Right cardiac atrium (tissue), 5 donors: ENCODE data around the gene MAN1C1. TPM values are rescaled to one million over a fixed set of nuclear protein-coding genes. Genes with fewer than 3 reads are reported as not detected.
"Not testable (repeated sequence)": the region's sequence is repeated elsewhere in the genome, so short reads cannot be mapped to it uniquely, and the experiment has no call there.

ENCODE experiments used
- ATAC-seq, 2 donors: fragments of 200-7000 bp; cut with Tn5 transposase; one replicate each; pipeline versions ENCODE4 v1.8.0 to v1.9.1; 2020; ENCODE audit warnings: moderate library complexity in 2 of 2, mild to moderate bottlenecking in 1 of 2
- DNase-seq, 3 donors: peaks; one replicate each; pipeline ENCODE4 v3.0.0-alpha.2; 2020
- H3K27ac ChIP-seq: one replicate; pipeline ENCODE4 v1.5.1; 2013; ENCODE audit warnings: mild to moderate bottlenecking, low read length, control low read depth, moderate library complexity
- H3K27me3 ChIP-seq: one replicate; pipeline ENCODE4 v1.6.1; 2013; ENCODE audit not compliant: control insufficient read depth, insufficient read depth
- H3K4me1 ChIP-seq: one replicate; pipeline ENCODE4 v1.6.1; 2013; ENCODE audit warnings: low read length; ENCODE audit not compliant: control insufficient read depth, insufficient read depth
- H3K4me3 ChIP-seq: one replicate; pipeline ENCODE4 v1.5.1; 2013; ENCODE audit warnings: low read length, control low read depth
- H3K9me3 ChIP-seq: one replicate; pipeline ENCODE4 v1.6.1; 2013; ENCODE audit warnings: low read length; ENCODE audit not compliant: control insufficient read depth
- WGBS: extraction: QIAGEN DNeasy Blood & Tissue Kit; methylation state at CpG from one replicate; pipeline ENCODE4 v1.1.7; 2013; 5-methylcytosine and 5-hydroxymethylcytosine counted together
- intact Hi-C, 4 donors: fragments of 100-400 bp; cut with DNase I; formaldehyde crosslinking; loops; one replicate each; pipeline versions ENCODE4 v1.11.0 to v1.14.0; 2022 to 2023
- polyA plus RNA-seq: library from polyadenylated mRNA; stranded (reverse); fragments of 200-250 nt; gene quantifications from one replicate; pipeline ENCODE4 v1.2.3, GENCODE V29; 2013
- total RNA-seq, 4 donors: library from RNA; stranded (reverse); fragmentation: NEBNext Ultra II Directional; extraction: Animal tissue kit (Norgen Biotek cat#: 25700); gene quantifications; one replicate each; pipeline ENCODE4 v1.2.1, GENCODE V29; 2021
- donor health status: healthy with polysubstance abuse.
- donor health status: DM: no; HTN: yes; CAD: no.
- donor health status: DM: no; HTN: no; CAD: no.
- donor health status: DM: no; HTN: yes; CAD: no; lungs with severe emphysema.
- donor health status: DM: yes; HTN: yes; CAD: no.

Gene MAN1C1
- total and polyA plus RNA-seq, 5 donors = 9.1 to 15.7 (median 11.7) TPM

- no peak overlapping the region for H3K4me3 ChIP-seq
- intact Hi-C loops = no loop called here
- ATAC-seq (no peak), DNase-seq (no peak)
- WGBS = 83% methylated on average over 4 of the region's 4 CpGs
- no peak overlapping the region for H3K27ac ChIP-seq
- no peaks in the 10 kb centered on the region for H3K27me3 ChIP-seq
- peaks cover 7% of the 10 kb centered on the region for H3K4me1 ChIP-seq
- H3K9me3 ChIP-seq = no peaks in the 10 kb centered on the region
Observed at GRCh38 chr1:25623007-25623406, 6.4 kb downstream of the MAN1C1 start.

GRCh38 chr1:25623731-25624130 is 7.1 kb downstream of the MAN1C1 start:
- intact Hi-C loops = no loop called here
- DNase-seq (no peak), ATAC-seq (no peak)
- Histone ChIP-seq H3K4me1 (peaks cover 7% of the 10 kb centered on the region), H3K4me3 (no peak overlapping the region), H3K27ac (no peak overlapping the region), H3K27me3 (no peaks in the 10 kb centered on the region), H3K9me3 (no peaks in the 10 kb centered on the region)
- WGBS = 88% methylated on average over 4 of the region's 4 CpGs

GRCh38 chr1:25624156-25624555 is 7.6 kb downstream of the MAN1C1 start:
- H3K27ac ChIP-seq = no peak overlapping the region
- H3K4me3 ChIP-seq = no peak overlapping the region
- 79% methylated on average over 3 of the region's 3 CpGs for WGBS
- DNase-seq (no peak), ATAC-seq (no peak)
- H3K4me1 ChIP-seq = peaks cover 6% of the 10 kb centered on the region
- intact Hi-C loops = no loop called here
- H3K9me3 ChIP-seq = no peaks in the 10 kb centered on the region
- no peaks in the 10 kb centered on the region for H3K27me3 ChIP-seq

- Histone ChIP-seq H3K27ac (no peak overlapping the region), H3K4me3 (no peak overlapping the region), H3K27me3 (no peaks in the 10 kb centered on the region), H3K4me1 (peaks cover 3% of the 10 kb centered on the region), H3K9me3 (no peaks in the 10 kb centered on the region)
- ATAC-seq = no peak
- WGBS = 93% methylated on average over 5 of the region's 5 CpGs
- intact Hi-C loops = no loop called here
- no peak for DNase-seq
Observed at GRCh38 chr1:25624604-25625003, 8.0 kb downstream of the MAN1C1 start.

- no peak overlapping the region for H3K4me3 ChIP-seq
- 100% methylated on average over 2 of the region's 2 CpGs for WGBS
- peaks cover under 1% of the 10 kb centered on the region for H3K4me1 ChIP-seq
- ATAC-seq = no peak
- intact Hi-C loops = no loop called here
- H3K27ac ChIP-seq = no peak overlapping the region
- no peaks in the 10 kb centered on the region for H3K9me3 ChIP-seq
- no peaks in the 10 kb centered on the region for H3K27me3 ChIP-seq
- DNase-seq = no peak
Observed at GRCh38 chr1:25626018-25626417, 9.4 kb downstream of the MAN1C1 start.

GRCh38 chr1:25628741-25629421 is 12.3 kb downstream of the MAN1C1 start:
- Histone ChIP-seq H3K9me3 (no peaks in the 10 kb centered on the region), H3K4me1 (no peaks in the 10 kb centered on the region), H3K27me3 (no peaks in the 10 kb centered on the region), H3K4me3 (no peak overlapping the region), H3K27ac (no peak overlapping the region)
- intact Hi-C loops = no loop called here
- ATAC-seq (no peak), DNase-seq (no peak)
- 98% methylated on average over 5 of the region's 5 CpGs for WGBS

- ATAC-seq = no peak
- no peak overlapping the region for H3K4me3 ChIP-seq
- WGBS = 88% methylated on average over 4 of the region's 4 CpGs
- no peaks in the 10 kb centered on the region for H3K9me3 ChIP-seq
- H3K27me3 ChIP-seq = no peaks in the 10 kb centered on the region
- H3K27ac ChIP-seq = no peak overlapping the region
- intact Hi-C loops = no loop called here
- no peak for DNase-seq
- H3K4me1 ChIP-seq = no peaks in the 10 kb centered on the region
Observed at GRCh38 chr1:25629836-25630235, 13.2 kb downstream of the MAN1C1 start.

GRCh38 chr1:25631750-25632485 is 15.3 kb downstream of the MAN1C1 start:
- DNase-seq = peak in 2 of 3 donors; percentile 55 to 78
- ATAC-seq = peak; percentile 62 to 78
- no peaks in the 10 kb centered on the region for H3K27me3 ChIP-seq
- peak overlapping the region; percentile 7 for H3K27ac ChIP-seq
- no peaks in the 10 kb centered on the region for H3K4me1 ChIP-seq
- intact Hi-C loops = no loop called here
- 42% methylated on average over 11 of the region's 11 CpGs for WGBS
- peak overlapping the region; percentile 13 for H3K4me3 ChIP-seq
- H3K9me3 ChIP-seq = no peaks in the 10 kb centered on the region

GRCh38 chr1:25634066-25634465 is 17.5 kb downstream of the MAN1C1 start:
- ATAC-seq (no peak), DNase-seq (no peak)
- H3K9me3 ChIP-seq = no peaks in the 10 kb centered on the region
- intact Hi-C loops = no loop called here
- no peaks in the 10 kb centered on the region for H3K27me3 ChIP-seq
- WGBS = 88% methylated on average over 2 of the region's 2 CpGs
- no peak overlapping the region for H3K4me3 ChIP-seq
- H3K4me1 ChIP-seq = no peaks in the 10 kb centered on the region
- no peak overlapping the region for H3K27ac ChIP-seq

GRCh38 chr1:25634896-25635295 is 18.3 kb downstream of the MAN1C1 start:
- H3K27ac ChIP-seq = no peak overlapping the region
- WGBS = 91% methylated on average over 2 of the region's 2 CpGs
- H3K27me3 ChIP-seq = no peaks in the 10 kb centered on the region
- H3K4me1 ChIP-seq = no peaks in the 10 kb centered on the region
- DNase-seq (no peak), ATAC-seq (no peak)
- no peak overlapping the region for H3K4me3 ChIP-seq
- intact Hi-C loops = no loop called here
- H3K9me3 ChIP-seq = no peaks in the 10 kb centered on the region

GRCh38 chr1:25636141-25636540 is 19.6 kb downstream of the MAN1C1 start:
- not testable (repeated sequence) for DNase-seq
- 93% methylated on average over 7 of the region's 7 CpGs for WGBS

More at GRCh38 chr1:25636141-25636540, 19.6 kb downstream of the MAN1C1 start:
- H3K9me3 ChIP-seq, intact Hi-C loops, H3K4me3 ChIP-seq, ATAC-seq, H3K27me3 ChIP-seq, H3K4me1 ChIP-seq, H3K27ac ChIP-seq: not testable (repeated sequence)
